Activated CD4-positive, alpha-beta memory T cell treated with anti-CD3 and anti-CD28 coated beads, Interleukin-2, amount 10 ng/mL, durations not matched to agents 7 days and 5 days (primary cell): ENCODE results near the gene PNMT. TPM values are rescaled to one million over a fixed set of nuclear protein-coding genes. Genes with fewer than 3 reads are reported as not detected.

Source experiments
- CTCF ChIA-PET: fragments of 350-600 bp; sonication (Branson Sonifier 250); formaldehyde crosslinking; loops from one replicate; lab custom pipeline; 2021; ENCODE audit warnings: antibody characterized with exemption, inconsistent platforms; lab: Charles Lee
- POLR2A ChIA-PET: fragments of 350-600 bp; sonication (Branson Sonifier 250); formaldehyde crosslinking; loops from one replicate; lab custom pipeline; 2021; ENCODE audit warnings: antibody characterized with exemption; lab: Charles Lee
- DNase-seq: peaks from one replicate; pipeline ENCODE4 v3.0.0-alpha.2; 2020
- H3K27ac Mint-ChIP-seq: one replicate; pipeline ENCODE4 v1.8.0; 2021; ENCODE audit warnings: mild to moderate bottlenecking, mixed read lengths
- H3K27me3 Mint-ChIP-seq: one replicate; pipeline ENCODE4 v1.8.0; 2021; ENCODE audit warnings: mixed read lengths
- H3K36me3 Mint-ChIP-seq: one replicate; pipeline ENCODE4 v1.8.0; 2021; ENCODE audit warnings: low read depth, mixed read lengths
- H3K4me1 Mint-ChIP-seq: one replicate; pipeline ENCODE4 v1.8.0; 2021; ENCODE audit warnings: mixed read lengths
- H3K4me3 Mint-ChIP-seq: one replicate; pipeline ENCODE4 v1.8.0; 2021; ENCODE audit warnings: mild to moderate bottlenecking, mixed read lengths
- H3K9me3 Mint-ChIP-seq: one replicate; pipeline ENCODE4 v1.8.0; 2021; ENCODE audit warnings: mixed read lengths
- total RNA-seq, 2 experiments: library from RNA; stranded (reverse); gene quantifications; one replicate each; pipeline ENCODE4 v1.2.3, GENCODE V29; 2021

The PNMT gene
- total RNA-seq, 2 experiments from 2014 or later = not detected

- no peaks in the 10 kb centered on the region for H3K9me3 Mint-ChIP-seq
- CTCF ChIA-PET = interaction anchor here (1.3 to 1.8 kb wide), 7 partner anchors 12 to 63 kb away, joined by 4 to 16 read pairs (median 9); partner anchors contain the start of gene MIEN1
- peaks cover 34% of the 10 kb centered on the region for H3K27me3 Mint-ChIP-seq
- no peak for DNase-seq
- H3K27ac Mint-ChIP-seq = no peak overlapping the region
- peaks cover 6% of the 10 kb centered on the region for H3K4me1 Mint-ChIP-seq
- H3K4me3 Mint-ChIP-seq = no peak overlapping the region
- no peaks in the 10 kb centered on the region for H3K36me3 Mint-ChIP-seq
- POLR2A ChIA-PET = interaction anchor here (0.7 to 2.1 kb wide), 5 partner anchors 9 to 63 kb away, joined by 3 to 14 read pairs (median 4); partner anchors contain the start of genes MIEN1 and PGAP3
Observed at GRCh38 chr17:39667262-39667944, 850 bp upstream of the PNMT start.

GRCh38 chr17:39669897-39670735, 1.9 kb downstream of the PNMT start:
- Mint-ChIP-seq H3K4me3 (no peak overlapping the region), H3K36me3 (no peaks in the 10 kb centered on the region), H3K27me3 (peaks cover 34% of the 10 kb centered on the region), H3K9me3 (no peaks in the 10 kb centered on the region), H3K27ac (no peak overlapping the region), H3K4me1 (peaks cover 7% of the 10 kb centered on the region)
- DNase-seq = no peak
- ChIA-PET CTCF (interaction anchor here (0.6 to 3.5 kb wide), 10 partner anchors 14 to 594 kb away, joined by 3 to 22 read pairs (median 3); partner anchors contain the start of gene PGAP3), POLR2A (interaction anchor here (1.1 to 3.7 kb wide), 4 partner anchors 10 to 32 kb away, joined by 3 to 18 read pairs (median 6); partner anchors contain the start of gene PGAP3)

- H3K9me3 Mint-ChIP-seq = no peaks in the 10 kb centered on the region
- H3K4me3 Mint-ChIP-seq = no peak overlapping the region
- DNase-seq = no peak
- H3K4me1 Mint-ChIP-seq = peaks cover 13% of the 10 kb centered on the region
- H3K27me3 Mint-ChIP-seq = peaks cover 32% of the 10 kb centered on the region
- H3K27ac Mint-ChIP-seq = no peak overlapping the region
- no peaks in the 10 kb centered on the region for H3K36me3 Mint-ChIP-seq
- POLR2A ChIA-PET = interaction anchor here (1.0 to 3.7 kb wide), 4 partner anchors 9 to 58 kb away, joined by 3 to 18 read pairs (median 6); partner anchors contain the start of gene PGAP3
- CTCF ChIA-PET = interaction anchor here (0.6 to 3.5 kb wide), 10 partner anchors 9 to 593 kb away, joined by 3 to 22 read pairs (median 3); partner anchors contain the start of gene PGAP3
Observed at GRCh38 chr17:39670746-39671145, 2.5 kb downstream of the PNMT start.

- H3K27me3 Mint-ChIP-seq = peaks cover 24% of the 10 kb centered on the region
- ChIA-PET CTCF (interaction anchor here (0.6 to 3.5 kb wide), 9 partner anchors 8 to 251 kb away, joined by 3 to 22 read pairs (median 3); partner anchors contain the start of gene MIEN1), POLR2A (interaction anchor here (0.6 to 3.7 kb wide), 4 partner anchors 8 to 62 kb away, joined by 3 to 18 read pairs (median 6); partner anchors contain the start of gene PGAP3)
- H3K9me3 Mint-ChIP-seq = no peaks in the 10 kb centered on the region
- no peaks in the 10 kb centered on the region for H3K36me3 Mint-ChIP-seq
- no peak overlapping the region for H3K27ac Mint-ChIP-seq
- peaks cover 24% of the 10 kb centered on the region for H3K4me1 Mint-ChIP-seq
- H3K4me3 Mint-ChIP-seq = no peak overlapping the region
- no peak for DNase-seq
Observed at GRCh38 chr17:39671651-39672521, 3.6 kb downstream of the PNMT start.

DNA sequence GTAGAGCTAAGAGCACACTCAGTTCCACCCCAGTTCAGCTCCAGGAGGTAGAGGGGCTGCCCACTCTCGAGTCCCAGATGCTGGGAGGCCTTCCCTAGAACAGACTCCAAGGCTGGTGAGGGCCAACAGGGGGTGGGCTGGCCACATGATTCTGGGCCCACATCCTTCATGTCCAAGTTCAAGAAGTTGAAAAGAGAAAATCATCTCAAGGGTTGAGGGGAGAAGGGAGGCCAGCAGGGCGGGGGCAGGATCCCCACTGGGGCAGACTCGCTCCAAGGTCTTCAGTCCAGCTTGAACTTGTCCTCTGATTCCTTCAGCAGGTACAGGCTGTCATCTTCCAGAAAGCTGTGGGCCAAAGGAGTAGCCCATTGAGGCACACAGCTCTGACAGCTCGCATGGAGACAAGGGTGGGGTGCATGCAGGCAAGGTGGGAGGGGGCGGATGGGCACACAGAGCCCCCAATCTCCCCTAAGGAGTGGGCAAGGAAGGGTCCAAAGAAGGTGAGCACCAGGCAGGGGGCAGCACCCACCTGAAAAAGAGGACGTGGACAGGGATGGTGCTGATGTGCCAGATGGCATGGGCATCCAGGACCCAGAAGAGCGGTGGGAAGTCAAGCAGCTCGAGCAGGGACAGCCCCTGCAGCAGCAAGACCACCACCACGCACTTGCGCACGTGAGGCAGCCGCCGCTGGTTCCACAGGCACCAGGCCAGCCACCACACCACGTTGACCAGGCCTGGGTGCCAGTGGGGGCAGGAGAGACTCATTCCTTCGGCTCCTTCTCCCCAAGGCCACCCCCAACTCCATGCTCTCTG, 4.5 kb downstream of the PNMT start:
- DNase-seq = no peak
- Mint-ChIP-seq H3K36me3 (peaks cover 4% of the 10 kb centered on the region), H3K4me3 (no peak overlapping the region), H3K4me1 (peaks cover 33% of the 10 kb centered on the region), H3K9me3 (no peaks in the 10 kb centered on the region), H3K27me3 (peaks cover 21% of the 10 kb centered on the region), H3K27ac (no peak overlapping the region)
- POLR2A ChIA-PET = interaction anchor here (0.6 to 8.8 kb wide), 4 partner anchors 9 to 61 kb away, joined by 3 to 71 read pairs (median 6); partner anchors contain the start of gene PGAP3
- CTCF ChIA-PET = interaction anchor here (0.9 to 3.5 kb wide), 4 partner anchors 18 to 250 kb away, joined by 4 to 22 read pairs (median 4); no protein-coding TSS in a partner anchor

DNA sequence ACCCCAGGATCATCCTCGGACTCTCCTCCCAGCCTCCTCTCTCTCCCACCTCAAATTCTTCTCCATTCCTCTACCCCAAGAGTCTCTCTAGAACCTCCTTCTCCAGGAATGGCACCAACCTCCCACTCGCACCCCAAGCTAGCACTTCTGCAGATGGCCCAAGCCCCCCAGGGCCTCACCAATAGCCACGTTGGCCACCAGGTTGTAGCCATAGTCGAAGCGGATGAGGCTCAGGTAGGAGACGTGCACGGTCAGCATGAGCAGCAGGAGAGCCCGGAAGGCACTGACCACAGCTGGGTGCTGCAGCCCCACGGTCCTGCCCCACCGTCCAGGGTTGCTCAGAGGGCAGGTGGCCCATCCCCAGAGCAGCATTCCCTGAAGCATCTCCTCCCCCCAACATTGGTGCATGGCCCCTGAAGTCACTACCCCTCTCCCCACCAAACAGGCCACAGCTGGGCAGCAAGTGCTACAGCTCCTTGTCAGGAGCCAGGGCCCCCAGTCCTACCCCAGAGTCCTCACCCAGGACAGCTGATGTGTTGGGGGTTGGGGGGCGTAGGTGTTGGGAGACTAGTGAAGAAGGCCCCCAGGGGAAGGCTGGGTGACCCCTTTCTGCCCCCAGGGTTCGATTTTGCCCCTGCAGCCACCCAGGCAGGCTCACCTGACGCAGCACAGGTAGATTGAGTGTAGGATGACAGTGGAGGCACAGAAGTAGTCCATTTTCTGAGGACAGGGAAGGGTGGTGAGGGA, 5.3 kb downstream of the PNMT start:
- Mint-ChIP-seq H3K36me3 (peaks cover 4% of the 10 kb centered on the region), H3K27me3 (peaks cover 16% of the 10 kb centered on the region), H3K9me3 (no peaks in the 10 kb centered on the region), H3K27ac (no peak overlapping the region), H3K4me3 (no peak overlapping the region), H3K4me1 (peaks cover 39% of the 10 kb centered on the region)
- ChIA-PET CTCF (interaction anchor here (1.0 kb wide), 1 partner anchor 19 kb away, joined by 4 read pairs; no protein-coding TSS in a partner anchor), POLR2A (interaction anchor here (0.6 to 8.8 kb wide), 3 partner anchors 10 to 61 kb away, joined by 3 to 71 read pairs (median 3); partner anchors contain the start of gene PGAP3)
- DNase-seq = no peak

DNA sequence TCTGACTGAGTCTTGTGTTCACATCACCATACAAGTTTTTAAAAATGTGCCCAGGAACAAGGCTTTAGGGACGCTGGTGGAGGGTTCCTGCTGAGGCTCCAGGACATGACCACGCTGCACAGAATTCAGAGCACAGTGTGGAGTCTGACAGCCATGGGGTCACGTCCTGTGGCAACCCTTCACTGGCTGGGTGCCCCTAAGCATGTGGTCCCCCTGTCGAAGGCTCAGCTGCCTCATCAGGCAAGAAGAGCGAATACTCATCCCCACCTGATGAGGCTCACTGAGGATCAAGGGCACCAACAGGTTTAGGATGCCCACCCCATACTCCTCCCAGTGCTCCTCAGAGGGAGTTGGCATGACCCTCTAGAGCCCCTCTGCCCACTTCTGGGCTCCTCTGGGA, 5.9 kb downstream of the PNMT start:
- CTCF ChIA-PET = interaction anchor here (1.0 to 2.4 kb wide), 3 partner anchors 20 to 52 kb away, joined by 4 to 14 read pairs (median 12); no protein-coding TSS in a partner anchor
- Mint-ChIP-seq H3K36me3 (peaks cover 4% of the 10 kb centered on the region), H3K4me1 (peaks cover 42% of the 10 kb centered on the region), H3K27ac (no peak overlapping the region), H3K4me3 (no peak overlapping the region), H3K27me3 (peaks cover 12% of the 10 kb centered on the region), H3K9me3 (no peaks in the 10 kb centered on the region)
- DNase-seq = no peak
- POLR2A ChIA-PET = interaction anchor here (8.8 kb wide), 1 partner anchor 14 kb away, joined by 71 read pairs; the partner anchor contains the start of gene PGAP3

GRCh38 chr17:39674702-39675389, 6.6 kb downstream of the PNMT start:
- Mint-ChIP-seq H3K27ac (peak overlapping the region; percentile 61), H3K9me3 (no peaks in the 10 kb centered on the region), H3K4me3 (no peak overlapping the region), H3K27me3 (peaks cover 8% of the 10 kb centered on the region), H3K36me3 (peaks cover 4% of the 10 kb centered on the region), H3K4me1 (peaks cover 49% of the 10 kb centered on the region)
- DNase-seq = no peak
- ChIA-PET CTCF (interaction anchor here (0.6 to 2.4 kb wide), 6 partner anchors 20 to 128 kb away, joined by 3 to 14 read pairs (median 9); partner anchors contain the start of gene MIEN1), POLR2A (interaction anchor here (0.9 to 8.8 kb wide), 3 partner anchors 8 to 81 kb away, joined by 3 to 71 read pairs (median 14); partner anchors contain the start of gene PGAP3)

GRCh38 chr17:39675390-39676082, 7.3 kb downstream of the PNMT start:
- H3K27me3 Mint-ChIP-seq = peaks cover 4% of the 10 kb centered on the region
- POLR2A ChIA-PET = interaction anchor here (0.9 to 8.8 kb wide), 4 partner anchors 9 to 80 kb away, joined by 3 to 71 read pairs (median 14); partner anchors contain the start of genes MIEN1 and PGAP3
- H3K27ac Mint-ChIP-seq = peak overlapping the region; percentile 77
- H3K36me3 Mint-ChIP-seq = peaks cover 4% of the 10 kb centered on the region
- DNase-seq = no peak
- no peak overlapping the region for H3K4me3 Mint-ChIP-seq
- CTCF ChIA-PET = interaction anchor here (0.6 to 2.4 kb wide), 7 partner anchors 12 to 128 kb away, joined by 3 to 14 read pairs (median 8); partner anchors contain the start of genes MIEN1 and PGAP3
- H3K9me3 Mint-ChIP-seq = no peaks in the 10 kb centered on the region
- H3K4me1 Mint-ChIP-seq = peaks cover 56% of the 10 kb centered on the region
